ENCODE measurements around the gene GBA3.

GBA3 gene

DNA sequence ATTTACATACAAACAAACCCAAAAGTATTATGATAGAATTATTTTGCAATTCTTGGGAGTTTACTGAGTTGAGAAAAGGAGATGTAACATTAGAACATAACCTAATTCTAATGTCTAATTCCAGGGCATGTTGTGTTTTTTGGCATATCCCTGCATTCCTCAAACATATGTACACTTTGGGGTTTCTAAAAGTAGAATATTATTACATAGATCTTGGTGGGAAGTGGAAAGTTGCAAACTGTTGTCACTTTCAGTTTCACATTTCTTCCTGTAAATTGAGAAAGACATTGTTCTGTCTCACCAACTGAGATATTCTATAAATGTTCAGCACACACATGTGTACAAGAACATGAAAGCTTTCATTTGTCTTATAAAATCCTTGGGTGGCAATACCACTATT lies 24.4 kb upstream of the GBA3 start:
- H3K9me3 ChIP-seq (ENCODE audit: insufficient read depth, low read length): no peaks in the 10 kb centered on the region
- no peak overlapping the region for H2AFZ ChIP-seq (ENCODE audit: low read depth, low read length)
- H3K79me2 ChIP-seq (ENCODE audit: low read length): no peaks in the 10 kb centered on the region
- H3K36me3 ChIP-seq (replicated peaks; ENCODE audit: low read depth, low read length): no peaks in the 10 kb centered on the region
- no peaks in the 10 kb centered on the region for H4K20me1 ChIP-seq (ENCODE audit: insufficient read depth, low read length)
- TF ChIP-seq, protein P1, sequence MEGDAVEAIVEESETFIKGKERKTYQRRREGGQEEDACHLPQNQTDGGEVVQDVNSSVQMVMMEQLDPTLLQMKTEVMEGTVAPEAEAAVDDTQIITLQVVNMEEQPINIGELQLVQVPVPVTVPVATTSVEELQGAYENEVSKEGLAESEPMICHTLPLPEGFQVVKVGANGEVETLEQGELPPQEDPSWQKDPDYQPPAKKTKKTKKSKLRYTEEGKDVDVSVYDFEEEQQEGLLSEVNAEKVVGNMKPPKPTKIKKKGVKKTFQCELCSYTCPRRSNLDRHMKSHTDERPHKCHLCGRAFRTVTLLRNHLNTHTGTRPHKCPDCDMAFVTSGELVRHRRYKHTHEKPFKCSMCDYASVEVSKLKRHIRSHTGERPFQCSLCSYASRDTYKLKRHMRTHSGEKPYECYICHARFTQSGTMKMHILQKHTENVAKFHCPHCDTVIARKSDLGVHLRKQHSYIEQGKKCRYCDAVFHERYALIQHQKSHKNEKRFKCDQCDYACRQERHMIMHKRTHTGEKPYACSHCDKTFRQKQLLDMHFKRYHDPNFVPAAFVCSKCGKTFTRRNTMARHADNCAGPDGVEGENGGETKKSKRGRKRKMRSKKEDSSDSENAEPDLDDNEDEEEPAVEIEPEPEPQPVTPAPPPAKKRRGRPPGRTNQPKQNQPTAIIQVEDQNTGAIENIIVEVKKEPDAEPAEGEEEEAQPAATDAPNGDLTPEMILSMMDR (IDR thresholded peaks at IDR 0.05; ENCODE audit: low read depth, low read length): no peak
- no peak for TF ChIP-seq EZH2phosphoT487 (IDR thresholded peaks at IDR 0.05; ENCODE audit: low read depth)
- no peak overlapping the region for H3K4me3 ChIP-seq (ENCODE audit: low read length)
- H3K9ac ChIP-seq (ENCODE audit: low read length): no peak overlapping the region
- H3K4me1 ChIP-seq (ENCODE audit: low read length): peaks cover 4% of the 10 kb centered on the region; the same call in 1 of the 2 replicates
- no peak overlapping the region for H3K27ac ChIP-seq (ENCODE audit: low read length)
- H3K4me2 ChIP-seq (ENCODE audit: low read length): no peak overlapping the region
- no peaks in the 10 kb centered on the region for H3K27me3 ChIP-seq (ENCODE audit: low read depth, low read length)

DNA sequence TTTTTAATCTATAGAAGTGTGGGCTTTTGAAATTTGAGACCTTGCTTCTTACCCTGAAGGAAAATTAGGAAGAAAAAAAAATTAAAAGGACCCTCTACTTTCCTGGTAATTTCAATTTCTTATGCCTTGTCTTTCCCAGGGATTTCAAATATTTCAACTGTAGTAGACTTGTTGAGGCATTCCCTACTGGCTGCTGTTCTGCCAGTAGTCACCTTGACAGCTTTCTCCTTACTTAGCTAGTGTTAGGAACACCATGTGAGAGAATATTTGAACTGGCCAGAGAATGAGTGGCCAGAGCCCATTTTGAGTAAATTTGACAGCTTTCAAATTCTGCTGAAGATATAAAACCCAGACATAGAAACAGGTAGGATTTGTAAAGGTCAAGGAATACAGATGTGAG lies 24.0 kb upstream of the GBA3 start:
- H3K4me3 ChIP-seq (ENCODE audit: low read length): no peak overlapping the region
- H3K4me1 ChIP-seq (ENCODE audit: low read length): peaks cover 4% of the 10 kb centered on the region; the same call in 1 of the 2 replicates
- H3K4me2 ChIP-seq (ENCODE audit: low read length): no peak overlapping the region
- no peaks in the 10 kb centered on the region for H3K27me3 ChIP-seq (ENCODE audit: low read depth, low read length)
- no peaks in the 10 kb centered on the region for H3K79me2 ChIP-seq (ENCODE audit: low read length)
- no peak overlapping the region for H3K9ac ChIP-seq (ENCODE audit: low read length)
- no peaks in the 10 kb centered on the region for H3K36me3 ChIP-seq (replicated peaks; ENCODE audit: low read depth, low read length)
- TF ChIP-seq, protein P1 (IDR thresholded peaks at IDR 0.05; ENCODE audit: low read depth, low read length): no peak
- TF ChIP-seq EZH2phosphoT487 (IDR thresholded peaks at IDR 0.05; ENCODE audit: low read depth): no peak
- no peak overlapping the region for H3K27ac ChIP-seq (ENCODE audit: low read length)
- H4K20me1 ChIP-seq (ENCODE audit: insufficient read depth, low read length): no peaks in the 10 kb centered on the region
- H3K9me3 ChIP-seq (ENCODE audit: insufficient read depth, low read length): no peaks in the 10 kb centered on the region
- no peak overlapping the region for H2AFZ ChIP-seq (ENCODE audit: low read depth, low read length)

DNA sequence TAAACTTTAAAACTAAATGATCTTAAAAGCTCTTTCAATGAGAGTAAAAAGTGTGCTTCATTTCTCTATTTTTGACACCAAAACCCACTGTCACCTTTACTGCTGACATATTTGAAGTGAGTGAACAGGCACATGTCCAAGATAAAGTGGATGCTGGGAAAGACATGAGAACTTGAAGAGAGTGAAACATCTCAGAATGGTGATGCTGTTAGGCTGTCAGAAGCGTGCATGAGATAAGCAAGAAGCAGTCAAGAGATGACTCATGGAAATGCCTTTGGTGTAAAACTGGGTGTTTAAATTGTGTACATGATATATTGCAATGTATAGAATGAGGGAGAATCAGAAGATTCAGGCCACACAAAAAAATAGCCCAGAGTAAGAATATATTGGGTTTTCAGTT lies 21.8 kb upstream of the GBA3 start:
- Histone ChIP-seq H3K27ac (ENCODE audit: low read length) (no peak overlapping the region), H3K4me3 (ENCODE audit: low read length) (no peak overlapping the region), H4K20me1 (ENCODE audit: insufficient read depth, low read length) (no peaks in the 10 kb centered on the region), H3K27me3 (ENCODE audit: low read depth, low read length) (no peaks in the 10 kb centered on the region), H3K4me1 (ENCODE audit: low read length) (peaks cover 7% of the 10 kb centered on the region), H3K79me2 (ENCODE audit: low read length) (no peaks in the 10 kb centered on the region), H2AFZ (ENCODE audit: low read depth, low read length) (no peak overlapping the region), H3K9ac (ENCODE audit: low read length) (no peak overlapping the region), H3K4me2 (ENCODE audit: low read length) (no peak overlapping the region), H3K36me3 (replicated peaks; ENCODE audit: low read depth, low read length) (no peaks in the 10 kb centered on the region), H3K9me3 (ENCODE audit: insufficient read depth, low read length) (no peaks in the 10 kb centered on the region)
- no peak for TF ChIP-seq EZH2phosphoT487 (IDR thresholded peaks at IDR 0.05; ENCODE audit: low read depth)
- TF ChIP-seq, protein P1 (IDR thresholded peaks at IDR 0.05; ENCODE audit: low read depth, low read length): no peak

DNA sequence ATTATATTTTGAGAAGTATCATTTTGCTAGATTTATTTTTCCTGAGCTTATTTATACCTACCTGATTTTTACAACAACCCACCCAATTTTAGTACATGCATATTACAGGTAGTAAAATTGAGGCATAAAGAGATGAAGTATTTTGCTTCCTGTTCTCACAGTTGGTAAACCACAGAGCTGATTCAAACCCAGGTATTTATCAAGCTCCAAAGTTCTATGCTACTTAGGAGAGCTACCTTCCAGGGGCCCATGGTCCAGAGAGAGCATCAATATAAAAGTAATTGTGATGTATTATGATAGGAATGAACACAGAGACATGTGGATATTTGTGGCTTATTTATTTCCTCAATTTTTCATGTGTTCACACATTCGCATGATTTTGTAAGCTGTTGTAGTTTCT lies 20.2 kb upstream of the GBA3 start:
- no peak for TF ChIP-seq EZH2phosphoT487 (IDR thresholded peaks at IDR 0.05; ENCODE audit: low read depth)
- TF ChIP-seq, protein P1 (IDR thresholded peaks at IDR 0.05; ENCODE audit: low read depth, low read length): no peak
- H3K4me2 ChIP-seq (ENCODE audit: low read length): no peak overlapping the region

More for the DNA sequence above, 20.2 kb upstream of the GBA3 start:
- no peak overlapping the region for H3K9ac ChIP-seq (ENCODE audit: low read length)
- H3K36me3 ChIP-seq (replicated peaks; ENCODE audit: low read depth, low read length): no peaks in the 10 kb centered on the region
- H3K4me1 ChIP-seq (ENCODE audit: low read length): peaks cover 15% of the 10 kb centered on the region
- H3K27ac ChIP-seq (ENCODE audit: low read length): no peak overlapping the region
- H3K9me3 ChIP-seq (ENCODE audit: insufficient read depth, low read length): no peaks in the 10 kb centered on the region
- H3K79me2 ChIP-seq (ENCODE audit: low read length): no peaks in the 10 kb centered on the region
- no peak overlapping the region for H2AFZ ChIP-seq (ENCODE audit: low read depth, low read length)
- no peaks in the 10 kb centered on the region for H4K20me1 ChIP-seq (ENCODE audit: insufficient read depth, low read length)
- H3K27me3 ChIP-seq (ENCODE audit: low read depth, low read length): no peaks in the 10 kb centered on the region
- H3K4me3 ChIP-seq (ENCODE audit: low read length): no peak overlapping the region
